Adrenal gland (tissue), 5 donors: ENCODE data around the gene APAF1.

Experiments
- CTCF ChIP-seq, 6 experiments: fragments of 450-650 bp in 4 of 6; fragments of 200-600 bp in 2 of 6; sonication (generic) in 1 of 6; IDR thresholded peaks; 1 replicate in 5 of 6; 2 replicates in 1 of 6; pipeline versions ENCODE4 v1.5.1 to v1.8.0; 2016 to 2021; ENCODE audit warnings: antibody characterized with exemption in 6 of 6, mild to moderate bottlenecking in 2 of 6, moderate library complexity in 1 of 6
- POLR2A ChIP-seq, 2 donors: fragments of 450-650 bp; IDR thresholded peaks; one replicate each; pipeline ENCODE4 v1.6.1; 2017; ENCODE audit warnings: antibody characterized with exemption in 2 of 2, mild to moderate bottlenecking in 2 of 2, moderate library complexity in 1 of 2
- donor health status: DM: no; HTN: no; CAD: no.

- no peak for TF ChIP-seq CTCF (IDR thresholded peaks at IDR 0.05)
- no peak for TF ChIP-seq POLR2A (IDR thresholded peaks at IDR 0.05)
These were observed 29.8 kb downstream of the APAF1 start for GRCh38 chr12:98674841-98675240.
